NCI-H2196 treated with DMSO at 0.1 percent for 48 hours (cell line): ENCODE results near the gene C3orf20.
"Not testable (repeated sequence)": the region's sequence is repeated elsewhere in the genome, so short reads cannot be mapped to it uniquely, and the experiment has no call there.

Experiments used
- DNase-seq: peaks from one replicate; lab custom pipeline; 2025; ENCODE audit not compliant: unreplicated experiment; lab: John Stamatoyannopoulos, UW

C3orf20 gene

DNA sequence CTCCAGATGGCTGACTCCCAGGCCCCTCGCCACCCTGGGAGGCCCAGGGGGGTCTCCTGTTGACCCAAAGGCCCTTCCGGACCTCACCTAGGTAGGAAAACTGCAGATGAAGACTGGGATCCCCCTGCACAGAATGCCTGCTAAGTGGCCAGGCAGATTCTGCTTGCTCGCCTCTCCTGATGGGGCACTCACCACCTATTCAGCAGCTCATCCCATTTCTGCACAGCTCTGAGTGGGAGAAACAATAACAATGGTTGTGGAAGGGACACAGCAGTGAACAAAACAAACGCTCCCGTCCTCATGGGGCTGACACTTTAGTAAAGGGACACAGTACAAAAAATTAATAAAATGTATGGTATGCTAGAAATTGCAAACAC lies 118.9 kb downstream of the C3orf20 start:
- no peak for DNase-seq

DNA sequence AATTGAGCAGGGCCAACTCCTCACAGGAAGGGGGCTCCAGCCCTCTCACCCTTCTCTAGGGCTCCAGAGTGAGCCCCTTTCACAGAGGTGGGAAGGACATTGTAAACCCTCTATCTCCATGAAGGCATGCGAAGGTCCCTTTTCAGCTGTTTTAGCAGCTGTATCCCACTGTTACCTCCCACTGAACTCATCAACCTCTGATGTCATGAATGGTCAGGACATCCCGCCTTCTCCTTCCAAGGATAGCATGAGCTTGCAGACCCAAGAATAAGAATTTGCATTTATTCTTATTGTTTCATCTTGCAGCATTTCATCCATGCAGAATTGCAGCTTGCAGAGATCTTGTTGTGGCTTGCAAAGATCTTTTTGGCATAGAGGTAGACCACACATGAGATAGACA lies 119.5 kb downstream of the C3orf20 start:
- no peak for DNase-seq

DNA sequence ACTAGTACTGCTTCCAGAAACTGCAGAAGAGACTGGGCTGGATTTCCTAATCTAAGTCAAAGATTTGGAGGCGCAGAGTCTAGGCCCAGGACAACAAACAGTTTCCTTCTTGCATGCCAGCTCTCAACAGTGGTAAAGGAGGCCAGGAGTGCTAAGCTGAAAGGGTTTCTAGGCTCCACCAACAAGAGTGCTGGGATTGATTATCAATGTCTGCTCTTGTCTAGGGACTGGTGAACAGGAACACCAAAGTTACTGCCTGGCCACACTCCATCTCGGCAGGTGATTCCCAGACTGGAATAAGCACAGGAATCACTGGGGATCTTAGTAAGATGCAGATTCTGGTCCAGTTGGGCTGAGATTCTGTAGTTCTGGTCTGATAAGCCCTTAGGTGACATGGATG lies 121.1 kb downstream of the C3orf20 start:
- no peak for DNase-seq

DNA sequence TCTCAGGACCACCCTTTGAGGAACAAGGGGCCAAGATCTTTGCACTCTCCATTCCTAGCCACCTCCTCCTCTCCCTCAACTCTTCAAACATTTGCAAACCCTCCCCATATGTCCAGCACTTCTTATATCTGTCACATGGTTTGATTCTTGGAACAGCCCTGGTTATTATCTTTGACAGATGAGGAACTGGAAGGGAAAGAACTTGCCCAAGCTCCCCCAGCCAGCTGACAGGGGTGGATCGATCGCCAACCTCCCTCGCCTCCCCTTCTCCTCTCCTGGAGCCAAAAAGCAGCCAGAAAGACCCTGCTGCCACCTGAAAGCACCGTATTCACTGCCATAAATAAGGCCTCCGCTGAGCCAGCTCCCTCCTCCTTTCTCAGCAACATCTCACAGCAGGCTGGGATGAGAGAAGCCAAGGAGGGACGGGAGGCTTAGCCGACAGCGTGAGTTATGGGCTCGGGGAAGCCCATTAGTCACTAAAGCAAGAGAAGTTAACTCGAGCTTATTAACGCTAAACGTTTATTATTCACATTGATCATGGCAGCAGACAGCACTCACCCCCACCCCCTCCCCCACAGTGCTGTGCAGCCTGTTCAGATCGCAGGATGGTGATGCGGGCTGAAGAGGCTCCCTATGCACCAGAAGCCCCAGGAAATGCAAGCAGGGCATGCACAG lies 121.6 kb downstream of the C3orf20 start:
- DNase-seq = no peak

DNA sequence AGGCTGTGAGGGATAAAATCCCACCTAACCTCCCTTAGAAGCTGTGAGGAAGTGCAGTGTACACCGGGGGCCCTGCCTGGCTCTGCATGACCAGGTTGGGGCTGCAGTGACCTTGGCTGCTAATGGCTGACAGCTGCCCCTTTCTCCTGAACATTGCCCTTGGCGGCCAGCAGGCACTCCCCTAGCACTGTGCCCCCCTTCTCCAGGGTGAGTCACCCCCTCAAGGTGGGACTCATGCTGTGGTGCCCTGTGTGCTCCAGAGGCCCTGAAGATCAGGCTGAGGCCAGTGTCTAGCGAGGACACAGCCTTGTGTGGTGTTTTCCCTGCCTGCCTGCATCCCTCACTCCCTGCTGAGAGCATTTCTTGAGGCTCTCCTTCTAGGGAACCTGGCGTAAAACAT lies 122.8 kb downstream of the C3orf20 start:
- no peak for DNase-seq

DNA sequence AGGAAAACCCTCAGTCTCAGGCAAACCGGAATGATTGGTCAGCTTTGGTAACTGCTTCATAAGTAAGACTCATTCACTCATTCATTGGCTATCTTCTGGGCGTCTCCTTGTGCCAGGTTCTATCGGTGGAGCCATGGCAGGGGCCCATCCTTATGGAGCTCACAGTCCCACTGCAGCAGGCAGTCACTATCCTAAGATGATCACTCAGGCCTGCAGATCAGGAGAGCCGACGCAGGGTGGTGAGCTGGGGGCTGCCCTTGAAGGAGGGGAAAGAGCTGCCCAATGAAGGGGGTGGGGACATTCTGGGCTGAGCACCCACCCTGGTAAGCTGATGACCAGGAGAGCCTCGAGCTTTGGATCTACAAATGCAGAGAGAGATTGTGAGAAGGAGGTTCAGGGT lies 123.3 kb downstream of the C3orf20 start:
- DNase-seq = no peak

DNA sequence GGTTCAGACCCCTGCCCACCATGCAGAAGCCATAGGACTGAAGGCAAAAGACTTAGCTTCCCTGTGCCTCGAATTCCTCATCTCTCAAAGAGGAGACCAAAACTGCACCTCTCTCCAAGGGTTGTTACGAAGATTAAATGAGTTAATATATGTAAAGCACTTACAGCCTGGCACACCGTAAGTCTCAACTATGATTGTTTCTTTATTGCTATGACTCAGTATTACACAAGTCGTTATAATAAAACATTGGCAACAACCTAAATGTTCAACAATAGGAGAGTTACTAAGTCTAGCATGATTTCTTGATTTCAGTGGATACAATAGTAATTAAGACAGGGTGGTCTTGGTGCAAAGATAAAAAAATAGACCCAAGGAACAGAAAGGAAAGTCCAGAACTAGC lies 124.2 kb downstream of the C3orf20 start:
- DNase-seq = no peak

DNA sequence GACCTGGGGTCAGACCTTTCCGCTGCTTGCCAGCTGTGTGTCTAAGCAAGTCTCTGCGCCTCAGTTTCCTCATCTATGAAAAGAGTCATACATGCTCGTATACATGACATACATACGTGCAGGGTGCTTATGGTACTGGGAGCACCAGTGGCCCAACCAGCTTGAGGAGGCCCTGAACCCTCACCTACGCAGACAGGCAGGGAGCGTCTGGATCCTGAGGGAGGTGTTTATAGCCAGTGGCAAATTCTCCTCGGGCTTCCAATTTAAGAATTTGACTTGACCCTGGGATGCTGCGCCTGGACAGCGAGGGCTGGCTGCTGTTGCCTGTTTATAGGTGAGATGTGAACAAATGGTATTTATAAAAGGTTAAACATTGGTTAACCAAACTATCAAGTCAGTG lies 126.1 kb downstream of the C3orf20 start:
- DNase-seq = no peak

DNA sequence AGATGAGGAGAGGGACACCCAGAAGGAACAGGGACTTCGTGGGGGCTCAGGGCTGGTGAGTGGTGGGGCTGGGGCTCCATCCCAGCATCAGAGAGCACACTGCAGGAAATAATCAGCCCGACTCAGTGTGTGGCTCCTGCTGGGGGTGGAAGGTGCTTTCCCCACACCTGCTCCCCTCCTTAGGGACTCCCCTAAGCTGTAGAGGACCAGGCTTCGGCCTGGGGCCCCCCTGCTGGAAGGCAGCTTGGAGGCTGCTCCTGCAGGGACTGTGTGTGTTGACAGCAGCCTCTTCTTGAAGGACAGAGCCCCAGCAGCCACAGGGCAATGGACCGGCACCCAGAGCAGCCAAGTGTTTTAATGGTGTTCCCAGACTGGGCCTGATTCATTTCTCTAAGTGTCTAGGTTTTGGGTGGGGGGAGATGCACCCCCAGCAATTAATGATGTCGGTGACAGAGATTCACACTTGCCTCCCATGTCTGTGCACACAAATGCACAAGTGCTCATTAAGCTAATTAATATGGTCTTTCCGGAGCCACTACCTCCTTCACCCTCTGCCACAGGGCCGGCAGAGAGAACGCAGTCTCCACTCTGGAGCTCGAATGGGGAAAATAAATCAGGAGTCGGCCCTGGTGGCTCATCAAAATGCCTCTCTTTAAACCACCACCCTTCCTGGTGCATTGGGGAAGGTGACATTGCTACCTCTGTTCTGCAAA lies 126.9 kb downstream of the C3orf20 start:
- no peak for DNase-seq

DNA sequence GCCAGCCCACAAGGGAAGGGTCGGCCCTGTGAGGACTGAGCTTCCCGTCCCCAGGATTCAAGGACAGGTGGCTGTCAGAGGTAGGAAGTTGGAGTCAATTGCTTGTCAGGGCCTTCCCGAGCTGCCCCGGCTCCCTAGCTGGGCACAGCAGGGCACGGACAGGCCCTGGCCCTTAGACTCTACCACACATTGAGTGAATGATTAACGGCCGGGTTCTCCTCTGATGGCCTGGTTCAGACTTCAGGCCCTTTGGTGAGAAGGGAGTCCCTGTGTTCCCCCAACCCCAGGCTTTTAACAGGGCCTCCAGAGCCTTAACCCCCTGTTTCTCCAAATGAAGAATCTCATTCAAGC lies 127.4 kb downstream of the C3orf20 start:
- no peak for DNase-seq

DNA sequence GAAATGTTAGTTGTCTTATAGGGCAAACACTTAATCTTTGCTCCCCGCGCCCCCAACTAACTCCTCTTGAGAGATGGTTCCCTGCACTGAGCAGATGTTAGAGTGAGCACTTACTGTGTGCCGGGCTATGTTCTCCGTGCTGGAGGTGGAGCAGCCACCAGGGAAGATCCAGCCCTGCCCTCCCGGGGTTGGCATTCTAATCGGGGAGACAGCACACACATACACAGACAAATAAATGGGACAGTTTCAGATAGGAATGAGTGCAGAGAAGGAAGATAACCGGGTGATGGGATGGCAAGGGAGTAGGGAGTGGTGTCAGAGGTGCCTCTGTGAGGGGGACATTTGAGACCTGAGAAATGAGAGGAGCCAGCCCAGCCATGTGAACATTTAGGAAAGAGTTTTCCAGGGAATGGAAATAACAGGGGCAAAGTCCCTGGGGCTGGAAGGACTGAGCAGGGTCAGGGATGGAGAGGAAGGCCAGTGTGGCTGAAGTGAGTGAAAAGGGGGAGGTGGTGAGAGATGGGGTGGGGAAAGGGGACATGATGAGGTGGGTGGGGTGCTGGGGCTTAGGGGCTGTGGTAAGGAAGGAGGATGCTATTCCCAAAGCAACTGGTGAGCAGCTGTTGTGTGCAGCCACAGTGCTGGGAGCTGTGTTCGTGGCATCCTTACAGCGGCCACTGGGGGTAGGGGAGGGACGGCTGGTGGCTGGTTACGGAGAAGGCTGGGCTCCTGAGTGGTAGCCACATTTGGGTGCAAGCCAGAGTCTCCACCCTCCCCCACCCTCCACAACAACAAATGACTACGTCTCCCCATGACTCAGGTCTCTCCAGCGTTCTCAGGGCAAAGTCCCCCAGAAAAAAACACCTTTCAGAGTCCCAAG lies 128.4 kb downstream of the C3orf20 start:
- DNase-seq = no peak

DNA sequence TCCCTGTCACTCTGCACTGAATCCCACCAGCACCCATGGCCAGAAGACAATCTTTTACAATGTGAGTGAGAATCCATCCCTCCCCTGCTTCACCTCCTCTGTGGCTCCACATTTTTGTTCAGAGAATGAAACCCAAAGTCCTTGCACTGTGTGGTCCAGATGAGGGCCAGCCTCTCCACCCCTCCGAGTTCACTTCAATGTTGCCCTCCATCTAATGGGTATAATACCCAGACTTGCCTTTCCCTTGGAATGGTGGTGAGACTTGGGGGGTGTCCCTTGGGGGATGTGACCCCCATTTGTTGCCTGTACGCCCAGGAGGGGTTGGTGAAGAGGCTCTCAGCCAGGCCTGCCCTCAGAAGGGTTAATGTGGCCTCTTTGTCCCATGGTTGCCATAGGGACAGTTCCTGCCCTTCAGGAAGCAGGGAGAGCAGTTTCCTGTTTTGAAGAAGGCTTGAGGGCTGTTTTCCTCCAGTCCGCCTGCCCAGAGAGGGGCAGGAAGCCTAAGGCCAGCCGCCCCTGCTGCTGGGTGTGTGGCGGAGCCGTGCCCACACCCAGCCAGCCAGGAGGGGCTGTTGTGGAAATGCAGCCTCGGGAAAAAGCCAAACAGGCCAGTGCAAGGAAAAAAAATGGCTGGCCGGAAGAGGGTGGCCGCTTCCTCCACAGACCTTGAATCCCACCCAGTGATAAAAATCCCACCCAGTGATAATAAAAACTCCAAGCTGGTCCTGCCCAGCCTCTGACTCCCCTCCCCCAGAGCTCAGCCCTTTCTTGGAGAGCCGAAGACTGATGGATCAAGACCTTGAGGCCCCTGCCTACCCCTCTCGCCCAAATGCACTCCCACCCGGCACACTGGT lies 129.3 kb downstream of the C3orf20 start:
- no peak for DNase-seq

DNA sequence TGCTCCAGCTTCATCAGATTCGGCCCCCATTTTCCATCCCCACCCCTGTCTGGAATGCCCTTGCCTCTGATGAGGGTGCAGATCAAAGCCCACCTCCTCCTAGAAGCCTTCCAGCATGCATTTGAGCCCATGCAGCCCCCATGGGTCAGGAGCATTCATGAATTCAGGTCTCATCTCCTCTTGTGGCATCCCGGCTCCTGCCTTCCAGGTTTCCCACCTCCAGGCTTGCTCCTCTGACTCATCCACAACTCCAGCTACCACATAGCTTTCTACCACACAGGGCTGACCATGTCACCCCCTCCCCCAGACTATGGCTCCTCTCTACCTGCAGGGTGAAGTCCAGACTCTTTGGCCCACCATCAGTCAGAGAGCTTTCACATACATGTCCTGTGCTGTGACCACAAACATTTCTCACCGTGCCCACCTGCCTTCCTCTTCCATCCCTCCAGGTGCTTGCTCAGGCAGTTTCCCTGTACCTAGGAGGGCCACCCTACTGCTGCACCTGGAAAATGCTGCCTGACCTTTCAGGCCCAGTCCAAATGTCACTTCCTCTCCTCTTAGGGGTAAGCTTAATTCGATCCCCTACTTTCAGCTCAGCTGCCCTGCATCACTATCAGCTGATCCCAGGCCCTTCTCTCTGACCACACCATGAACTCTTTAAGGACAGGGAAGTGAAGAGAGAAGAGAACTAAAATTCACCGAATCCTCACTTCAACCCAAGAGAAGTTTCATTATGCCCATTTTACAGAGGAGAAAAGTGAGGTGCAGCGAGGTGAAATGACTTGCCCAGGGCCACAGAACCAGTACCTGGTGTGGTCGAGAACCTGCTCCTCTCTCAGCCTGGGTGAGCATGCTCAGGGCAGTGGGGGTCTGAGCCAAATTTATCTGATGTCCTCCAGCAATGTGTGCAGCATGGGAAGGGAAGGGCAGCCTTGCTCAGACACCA lies 130.2 kb downstream of the C3orf20 start:
- no peak for DNase-seq

DNA sequence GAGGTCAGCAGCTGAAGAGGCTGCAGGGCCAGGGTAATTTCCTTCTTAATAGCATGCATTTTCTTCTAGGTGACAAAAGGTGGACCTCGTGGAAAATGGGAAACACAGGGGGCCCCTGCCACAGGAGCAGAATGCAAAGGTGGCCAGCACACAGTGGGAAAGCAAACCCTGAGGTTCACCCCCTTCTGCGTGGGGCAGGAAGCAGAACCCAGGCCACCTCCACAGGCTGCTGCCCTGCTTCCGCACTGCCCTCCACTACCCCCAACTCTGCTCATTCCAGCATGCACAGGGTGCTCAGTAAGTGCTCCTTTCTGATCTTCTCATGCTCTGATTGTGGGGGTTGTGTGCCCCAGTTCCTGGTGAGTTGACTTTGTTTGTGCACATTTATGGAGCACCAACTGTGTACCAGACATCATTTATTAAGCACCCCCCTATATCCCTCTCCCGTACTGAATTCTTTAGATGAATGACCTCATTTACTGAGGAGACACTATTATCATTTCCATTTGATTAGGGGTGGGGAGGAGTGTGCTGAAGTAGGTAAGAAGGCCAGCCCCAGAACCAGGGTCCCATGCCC lies 131.1 kb downstream of the C3orf20 start:
- no peak for DNase-seq

DNA sequence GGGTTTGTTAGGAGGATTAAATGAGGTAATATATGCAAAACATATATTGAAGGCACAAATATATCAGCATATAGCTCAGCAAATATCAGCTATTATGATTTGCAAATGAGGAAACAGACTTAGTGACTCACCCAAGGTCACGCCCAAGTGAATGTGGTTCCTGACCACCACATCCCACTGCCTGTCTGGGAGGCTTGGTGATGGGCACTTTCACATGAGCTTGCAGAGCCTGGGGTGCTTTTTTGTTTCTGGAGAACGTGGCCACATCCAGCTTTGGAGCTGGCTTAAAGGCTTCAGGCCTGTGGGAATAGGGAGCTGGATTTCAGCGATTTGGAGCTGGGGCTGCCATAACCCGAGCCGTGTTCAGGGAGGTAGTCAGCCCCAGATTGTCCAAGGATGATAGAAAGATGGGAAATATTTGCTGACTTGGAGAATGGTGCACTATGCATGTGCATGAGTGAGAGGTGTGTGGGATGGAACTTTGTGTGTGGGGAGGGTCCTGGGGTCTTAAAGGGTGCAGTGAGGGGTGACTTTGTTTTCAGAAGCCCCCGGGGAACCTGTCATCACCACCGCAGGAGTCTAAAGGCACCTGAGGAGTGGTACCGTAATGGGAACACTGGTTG lies 131.8 kb downstream of the C3orf20 start:
- no peak for DNase-seq

DNA sequence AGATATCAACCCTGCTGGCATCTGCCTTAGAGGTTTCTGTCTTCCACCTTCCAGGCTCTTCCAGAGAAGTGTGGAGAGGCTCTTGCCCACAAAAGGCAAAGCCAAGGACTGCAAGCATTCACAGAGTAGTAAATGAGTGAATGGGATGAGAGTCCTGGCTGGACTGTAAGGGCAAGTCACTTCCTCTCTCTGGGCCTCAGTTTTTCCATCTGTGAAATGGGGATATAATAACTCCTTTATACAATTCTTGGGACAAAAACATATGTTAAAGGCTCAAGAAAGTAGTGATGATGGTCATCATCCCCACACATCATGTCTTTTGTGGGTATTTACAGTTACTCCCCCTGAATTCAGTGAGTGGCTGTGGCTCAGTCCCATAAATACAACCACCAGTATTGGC lies 133.1 kb downstream of the C3orf20 start:
- no peak for DNase-seq

DNA sequence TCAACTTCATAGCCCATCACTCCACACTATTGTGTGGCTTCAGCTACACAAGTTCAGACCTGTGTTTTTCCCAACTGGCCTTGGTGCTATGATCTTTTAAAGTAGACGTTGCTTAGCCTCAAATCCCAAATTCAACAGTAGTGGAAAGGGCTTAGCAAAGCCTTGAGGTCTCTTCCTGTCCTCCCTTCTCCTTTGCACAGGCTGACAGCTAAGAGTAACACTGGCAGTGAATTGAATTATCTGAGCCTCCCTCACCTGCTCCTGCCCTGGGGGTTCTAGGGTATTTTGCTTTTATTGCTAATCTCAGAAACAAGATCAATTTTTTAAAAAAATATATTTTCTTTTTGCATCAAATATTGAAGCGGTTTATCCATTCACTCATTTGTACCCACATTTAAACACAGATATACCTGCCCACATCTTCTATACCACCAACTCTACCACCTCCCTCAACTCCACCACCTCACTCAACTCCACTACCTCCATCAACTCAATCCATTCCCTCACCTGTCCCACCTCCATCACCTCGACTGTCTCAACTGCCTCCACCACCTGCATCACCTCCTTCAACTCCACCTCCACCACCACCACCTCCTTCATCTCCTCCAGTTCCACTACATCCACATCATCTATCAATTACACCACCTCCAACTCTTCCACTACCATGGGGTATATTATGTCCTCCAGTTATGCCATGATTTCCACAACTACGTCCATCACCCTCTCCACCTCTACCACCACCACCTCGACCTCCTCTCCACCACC lies 133.7 kb downstream of the C3orf20 start:
- DNase-seq = no peak

DNA sequence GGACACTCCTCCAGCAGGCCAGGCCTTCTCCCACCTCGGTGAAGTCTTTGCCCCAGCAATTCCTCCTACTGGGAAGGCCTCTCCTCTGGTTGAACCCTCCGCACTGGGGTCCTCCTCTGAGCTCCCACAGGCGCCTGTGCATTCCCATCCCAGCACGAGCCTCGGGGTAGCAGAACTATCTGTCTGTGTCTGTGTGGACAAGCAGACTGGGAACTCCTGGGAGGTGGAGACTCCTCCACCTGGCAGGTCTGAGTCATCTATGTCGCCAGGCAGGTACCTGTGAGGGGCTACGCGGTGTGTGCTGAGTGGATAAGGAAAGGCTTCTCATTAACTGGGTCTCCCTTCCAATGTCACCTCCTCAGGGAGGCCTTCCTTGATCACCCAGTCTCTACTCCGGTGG lies 134.7 kb downstream of the C3orf20 start:
- not testable (repeated sequence) for DNase-seq
